GM21526 (cell line): Measurements from ENCODE around the gene CHCHD6.

Source experiments
- ATAC-seq: cut with Tn5 transposase; IDR thresholded peaks from one replicate; pipeline ENCODE4 v1.9.1; 2021; ENCODE audit warnings: moderate library complexity; ENCODE audit not compliant: unreplicated experiment, low FRiP score

The CHCHD6 gene

GRCh38 chr3:126699011-126699410 lies 5.0 kb upstream of the CHCHD6 start:
- ATAC-seq = no peak

DNA sequence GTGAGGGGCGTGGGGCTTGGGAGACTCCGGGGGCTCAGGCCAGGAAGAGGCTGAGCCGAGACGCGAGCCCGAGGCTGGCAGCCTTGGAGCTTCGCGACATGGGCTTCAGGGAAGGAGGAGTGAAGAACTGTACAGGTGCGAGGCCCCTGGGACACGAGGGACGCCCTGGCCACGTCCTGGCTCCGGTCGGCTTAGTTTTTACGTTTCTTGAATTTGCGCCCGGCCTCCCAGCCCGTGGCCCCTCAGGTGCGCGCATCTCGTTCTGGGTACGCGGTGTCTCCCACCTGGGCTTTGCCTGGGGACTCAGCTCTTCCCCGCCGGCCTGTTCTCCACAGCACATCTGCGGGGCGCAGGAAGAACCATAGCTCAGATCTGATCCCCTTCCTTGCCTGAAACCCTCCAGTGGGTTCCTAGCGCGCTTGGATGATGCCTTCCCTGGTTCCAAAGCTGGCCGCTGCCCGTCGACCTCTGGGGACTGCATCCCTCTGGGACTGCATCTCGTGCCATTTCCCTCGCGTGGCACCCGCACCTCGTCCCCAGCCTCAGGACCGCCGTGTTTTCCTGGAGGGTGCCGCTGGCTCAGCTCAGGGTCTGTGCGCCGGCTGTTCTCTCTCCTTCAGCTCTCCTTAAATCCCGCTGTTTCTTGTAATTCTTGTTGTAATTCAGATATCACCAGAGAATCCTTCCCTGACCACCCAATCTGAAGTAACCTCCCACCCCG lies 614 bp downstream of the CHCHD6 start:
- ATAC-seq = no peak

GRCh38 chr3:126706631-126707030 lies 2.6 kb downstream of the CHCHD6 start:
- ATAC-seq = no peak

DNA sequence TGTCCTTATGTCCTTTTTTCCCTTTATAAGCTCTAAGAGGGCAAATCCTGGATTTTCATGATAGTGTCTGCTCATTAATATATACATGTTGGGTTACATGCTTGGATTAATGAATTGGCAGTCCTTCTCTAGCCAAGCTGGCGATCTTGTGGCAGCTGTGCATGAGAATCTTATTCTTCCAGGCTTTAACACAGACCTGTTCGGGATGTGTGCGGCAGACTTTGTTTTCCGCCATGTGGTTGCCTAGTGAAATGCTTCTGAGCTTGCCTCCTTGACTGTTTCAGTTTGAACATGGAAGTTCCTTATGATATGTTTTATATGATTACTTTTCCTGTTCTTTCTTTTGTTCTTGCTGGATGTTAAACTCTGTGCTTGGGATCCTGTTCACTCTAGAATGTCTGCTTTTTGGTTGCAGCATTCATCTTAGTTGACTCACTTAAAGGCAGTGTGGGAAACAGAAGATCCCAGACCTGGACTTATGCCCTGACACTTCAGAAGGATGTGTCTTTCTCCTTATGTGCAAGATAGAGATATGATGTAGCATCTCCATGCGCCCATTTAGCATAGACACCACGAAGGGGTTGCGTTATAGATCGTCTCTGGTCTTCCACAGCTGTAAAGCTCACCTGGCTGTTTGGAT lies 7.2 kb downstream of the CHCHD6 start:
- ATAC-seq = no peak

DNA sequence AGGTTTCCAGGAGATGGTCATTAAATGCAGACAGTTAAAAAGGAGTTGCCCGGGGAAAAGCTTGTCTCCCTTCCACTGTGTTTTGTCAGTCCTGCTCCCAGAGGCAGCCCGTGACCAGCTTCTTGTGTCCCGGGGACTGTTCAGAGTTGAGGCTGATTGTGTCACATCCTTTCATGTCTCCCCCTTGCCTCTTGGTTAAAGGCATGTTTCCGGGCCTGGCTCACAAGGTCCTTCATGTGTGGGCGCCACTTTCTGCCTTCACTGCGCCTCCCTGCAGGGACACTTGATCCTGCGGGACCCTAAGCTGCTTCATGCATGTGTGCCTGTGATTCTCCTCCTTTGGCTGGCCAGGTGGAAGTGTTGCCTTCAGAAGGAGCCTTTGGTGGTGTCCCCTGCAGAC lies 9.2 kb downstream of the CHCHD6 start:
- no peak for ATAC-seq

DNA sequence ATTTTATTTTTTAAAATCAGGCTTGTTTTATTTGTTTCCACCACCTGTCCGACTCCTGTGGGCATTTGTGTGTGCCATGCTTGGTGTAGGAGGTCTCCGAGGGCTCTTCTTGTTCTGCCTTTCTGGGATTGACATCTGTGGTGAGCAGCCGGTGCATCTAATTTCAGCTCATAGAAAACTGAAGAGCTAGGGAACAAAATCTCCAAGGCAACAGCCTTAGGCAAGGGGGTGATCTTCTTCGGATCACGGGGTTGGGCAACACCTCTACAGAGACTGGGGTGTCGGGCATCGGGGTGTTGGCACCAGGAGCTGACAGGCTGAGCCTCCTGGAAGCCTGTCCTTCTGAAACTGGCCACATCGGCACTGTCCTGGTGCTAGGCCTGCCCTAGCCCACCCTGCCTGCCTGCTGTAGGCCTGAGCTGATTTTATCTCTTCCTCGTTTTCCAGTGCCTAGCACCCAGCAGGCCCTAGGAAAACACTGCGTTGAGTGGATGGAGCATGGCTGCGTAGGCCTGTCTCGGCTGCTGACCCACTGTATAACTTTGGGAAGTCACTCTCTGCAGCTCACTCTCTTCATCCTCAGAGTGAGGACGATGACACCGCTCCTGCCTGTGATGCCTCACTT lies 10.3 kb downstream of the CHCHD6 start:
- ATAC-seq = no peak

GRCh38 chr3:126714921-126715320 lies 10.9 kb downstream of the CHCHD6 start:
- ATAC-seq = no peak

DNA sequence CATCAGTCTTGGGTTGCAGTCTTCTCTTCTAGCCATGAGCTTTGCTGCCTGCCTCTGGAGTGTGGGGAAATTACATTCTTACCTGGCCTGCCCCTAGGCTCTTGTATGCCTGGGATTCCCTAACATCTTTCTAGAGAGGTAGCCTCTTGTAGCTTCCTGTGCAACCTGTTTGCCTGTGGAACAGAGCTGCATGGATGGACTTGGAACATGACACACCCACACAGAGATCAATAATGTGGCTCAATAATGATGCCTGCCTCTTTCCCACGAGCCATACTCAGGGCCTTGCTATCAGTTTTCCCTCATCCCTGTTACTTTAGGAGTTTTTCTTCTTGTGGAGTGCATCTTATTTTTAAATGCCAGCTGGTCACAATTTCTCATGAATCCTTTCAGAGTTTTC lies 11.4 kb downstream of the CHCHD6 start:
- no peak for ATAC-seq

DNA sequence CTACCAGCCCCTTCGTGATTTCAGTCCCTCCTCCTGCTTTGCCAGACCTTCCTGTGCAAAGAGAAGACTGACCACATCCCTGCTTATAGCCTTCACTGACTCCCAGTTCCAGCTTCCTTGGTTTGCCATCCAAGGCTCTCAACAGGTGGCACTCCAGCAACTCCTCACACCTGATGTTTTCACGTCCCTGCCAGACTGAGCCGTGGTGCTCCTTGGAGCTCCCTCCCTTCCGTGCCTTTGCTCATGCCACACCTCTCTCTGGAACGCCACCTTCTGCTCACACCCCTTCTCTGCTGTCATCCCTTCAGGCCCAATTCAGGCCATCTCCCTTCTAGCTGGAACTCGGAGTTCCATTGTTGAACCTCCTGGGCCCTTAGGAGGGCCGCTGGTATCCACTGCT lies 12.0 kb downstream of the CHCHD6 start:
- ATAC-seq = no peak

DNA sequence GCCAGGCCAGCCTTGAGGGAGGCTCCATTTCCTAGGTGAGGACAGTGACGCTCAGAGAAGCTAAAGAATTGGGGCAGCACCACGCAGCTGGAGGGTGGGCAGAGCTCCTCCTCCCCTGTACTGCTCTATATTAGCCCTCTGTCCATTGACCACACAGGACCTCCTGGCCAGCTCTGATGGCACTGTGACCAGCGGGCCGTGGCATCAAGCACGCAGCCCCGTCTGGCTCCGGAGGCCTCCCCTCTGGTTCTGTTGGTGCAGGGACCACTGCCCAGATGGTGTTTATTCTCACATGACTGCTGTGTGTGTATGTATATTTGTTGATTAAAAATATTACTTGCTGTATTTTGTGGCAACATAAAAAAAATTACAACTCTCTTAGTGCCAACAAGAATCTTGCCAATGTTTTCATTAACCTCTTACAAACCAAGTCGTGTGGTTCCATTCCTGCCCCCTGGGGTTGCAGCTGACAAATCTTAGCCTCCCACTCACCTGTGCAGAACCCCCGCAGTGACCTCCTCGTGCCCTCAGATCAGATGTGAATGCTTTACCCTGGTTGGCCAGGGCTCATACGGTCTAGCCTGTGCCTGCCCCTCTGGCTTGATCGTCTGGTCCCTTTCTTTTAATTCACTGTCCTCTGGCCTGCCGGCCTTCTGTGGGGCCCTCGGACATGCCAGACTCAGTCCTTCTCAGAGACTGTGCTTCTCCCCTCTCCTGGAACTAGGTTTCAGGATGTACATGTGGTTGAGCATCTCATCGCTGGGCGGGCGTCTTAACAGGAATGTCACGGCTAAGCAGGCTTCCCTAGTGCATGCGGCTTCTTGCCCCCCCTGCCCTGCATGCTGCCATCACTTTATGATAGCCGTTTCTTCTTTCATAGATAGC lies 14.8 kb downstream of the CHCHD6 start:
- no peak for ATAC-seq

DNA sequence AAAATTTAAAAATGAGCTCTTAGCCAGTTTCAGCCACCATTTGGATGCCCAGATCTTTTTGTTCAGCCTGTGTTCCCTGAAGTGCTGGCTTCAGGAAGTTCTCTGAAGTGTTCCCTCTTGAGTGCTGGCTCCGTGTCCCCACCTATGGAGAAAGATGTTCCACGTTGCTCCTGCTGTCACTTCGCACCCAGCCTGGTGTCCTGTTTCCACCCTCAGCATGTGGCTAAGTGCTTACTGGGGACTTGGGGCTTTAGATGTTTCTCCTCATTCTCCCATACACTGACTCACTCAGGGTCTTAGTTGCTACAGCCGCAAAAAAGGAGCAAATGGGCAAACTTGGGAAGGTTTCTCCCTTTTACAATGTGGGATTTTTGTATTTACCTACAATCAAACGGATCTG lies 16.6 kb downstream of the CHCHD6 start:
- no peak for ATAC-seq

DNA sequence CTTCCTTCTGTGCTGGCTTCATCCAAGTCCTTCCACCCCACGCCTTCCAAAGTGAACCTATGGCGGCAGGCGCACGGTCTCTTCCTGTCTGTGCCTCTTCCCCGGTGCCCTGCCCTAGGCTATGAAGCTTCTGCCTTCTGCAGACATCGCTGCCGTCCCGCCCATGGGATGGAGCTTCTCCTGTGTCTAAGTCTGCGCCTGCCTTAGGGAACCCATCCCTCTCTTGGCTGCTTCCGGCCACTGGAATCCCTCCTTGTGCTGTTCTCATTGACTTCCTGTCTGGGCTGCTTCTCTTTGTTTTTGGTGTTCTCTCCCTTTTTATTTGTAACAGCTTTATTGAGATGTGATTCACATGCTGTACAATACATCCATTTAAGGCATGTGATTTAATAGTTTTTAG lies 17.2 kb downstream of the CHCHD6 start:
- no peak for ATAC-seq

- ATAC-seq = no peak
These were observed 19.2 kb downstream of the CHCHD6 start for GRCh38 chr3:126723237-126723636.

DNA sequence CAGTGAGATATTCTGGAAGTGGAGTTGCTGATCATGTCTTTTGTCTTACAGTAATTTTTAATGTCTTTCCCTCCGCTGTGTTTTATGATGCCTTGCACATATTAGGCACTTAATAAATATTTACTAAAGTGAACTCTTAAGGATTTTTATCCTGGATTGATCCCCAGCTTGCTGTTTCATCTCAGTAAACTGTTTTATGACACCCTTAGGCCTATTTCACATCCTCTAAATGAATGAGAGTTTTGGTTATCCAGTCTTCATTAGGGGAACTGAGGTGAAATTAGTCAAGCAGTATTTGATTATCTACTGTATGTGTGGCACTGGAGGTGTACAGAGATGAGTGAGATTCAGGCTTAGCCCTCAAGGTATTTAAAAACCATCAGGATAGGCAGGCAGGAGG lies 19.8 kb downstream of the CHCHD6 start:
- no peak for ATAC-seq

DNA sequence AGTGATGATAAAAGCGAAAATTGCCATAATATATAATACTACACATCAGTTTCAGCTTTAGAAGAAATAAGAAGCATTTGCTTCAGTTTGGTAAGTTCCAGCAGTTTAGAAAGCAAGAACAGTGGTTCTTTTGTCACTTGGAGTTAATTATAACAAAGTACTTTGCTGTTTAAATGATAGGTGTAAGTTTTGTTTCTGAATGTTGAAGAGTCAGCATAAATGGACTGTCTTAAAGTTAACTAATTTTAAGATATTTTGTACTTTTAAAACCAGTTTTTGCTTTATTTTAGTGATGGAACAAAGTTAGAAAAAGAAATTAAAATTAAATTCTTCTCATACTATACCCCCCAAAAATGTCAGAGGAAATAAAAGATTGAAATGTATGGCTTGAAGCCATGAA lies 24.6 kb downstream of the CHCHD6 start:
- ATAC-seq = no peak

DNA sequence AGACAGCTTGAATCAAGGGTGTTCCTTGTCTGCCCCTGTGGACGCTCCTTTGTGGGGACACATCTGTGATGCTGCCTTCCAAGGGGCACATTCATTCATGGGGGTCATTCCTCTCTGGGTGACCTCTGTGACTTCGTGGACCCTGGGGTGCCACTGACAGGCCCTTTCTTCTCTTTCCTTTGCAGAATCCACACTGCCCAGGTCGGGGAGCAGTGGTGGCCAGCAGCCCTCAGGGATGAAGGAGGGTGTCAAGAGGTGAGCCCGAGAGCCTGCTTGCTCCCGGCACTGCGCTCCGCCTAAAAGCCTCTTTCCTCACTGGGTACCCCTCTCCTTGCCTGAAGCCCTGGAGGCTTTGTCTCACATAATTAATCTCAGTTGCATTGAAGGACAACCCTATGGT lies 26.3 kb downstream of the CHCHD6 start:
- ATAC-seq = no peak

- no peak for ATAC-seq
These were observed 27.0 kb downstream of the CHCHD6 start for GRCh38 chr3:126731044-126731443.

DNA sequence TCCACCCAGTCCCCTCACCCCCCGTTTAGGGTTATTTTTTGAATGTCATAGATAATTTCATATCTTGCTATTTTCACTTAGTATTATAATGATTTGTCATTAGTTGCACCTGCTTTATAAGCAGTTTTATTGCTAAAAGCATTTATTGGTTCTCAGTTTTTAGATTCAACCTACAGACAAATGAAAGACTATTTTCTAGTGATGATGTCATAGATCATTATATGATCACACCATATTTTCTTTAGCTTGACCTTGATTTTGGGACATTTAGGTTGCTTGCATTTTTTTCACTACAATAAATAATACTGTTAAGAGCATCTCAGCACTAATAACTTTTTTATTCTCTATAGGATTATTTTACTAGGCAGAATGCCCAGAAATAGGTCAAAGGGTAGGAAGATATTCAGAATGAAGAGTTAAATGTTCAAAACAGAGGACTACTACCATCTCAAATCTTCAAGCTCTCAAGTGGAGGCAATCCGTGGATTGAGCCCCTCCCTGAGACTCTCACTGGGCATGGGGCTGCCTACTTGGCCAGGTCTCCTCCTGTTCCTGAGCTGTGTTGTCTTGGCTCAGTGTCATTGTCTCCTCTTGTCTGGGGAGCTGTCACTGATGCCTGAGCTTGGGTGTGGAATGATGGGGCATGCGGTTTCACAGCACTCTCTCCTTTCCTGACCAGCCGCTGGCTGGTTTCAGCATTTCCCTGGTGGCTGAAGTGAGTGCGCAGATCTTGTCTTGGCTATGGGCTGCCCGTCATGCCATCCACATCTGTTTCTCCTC lies 28.4 kb downstream of the CHCHD6 start:
- no peak for ATAC-seq

GRCh38 chr3:126733061-126733430 lies 29.0 kb downstream of the CHCHD6 start:
- no peak for ATAC-seq

GRCh38 chr3:126734106-126734723 lies 30.2 kb downstream of the CHCHD6 start:
- ATAC-seq = no peak
